ENCODE measurements around the gene CMTM7. TPM values are rescaled to one million over a fixed set of nuclear protein-coding genes. Genes with fewer than 3 reads are reported as not detected.

Gene CMTM7
- total and polyA plus RNA-seq, 2 experiments from 2014 or later = 32.2 to 93.6 TPM

DNA sequence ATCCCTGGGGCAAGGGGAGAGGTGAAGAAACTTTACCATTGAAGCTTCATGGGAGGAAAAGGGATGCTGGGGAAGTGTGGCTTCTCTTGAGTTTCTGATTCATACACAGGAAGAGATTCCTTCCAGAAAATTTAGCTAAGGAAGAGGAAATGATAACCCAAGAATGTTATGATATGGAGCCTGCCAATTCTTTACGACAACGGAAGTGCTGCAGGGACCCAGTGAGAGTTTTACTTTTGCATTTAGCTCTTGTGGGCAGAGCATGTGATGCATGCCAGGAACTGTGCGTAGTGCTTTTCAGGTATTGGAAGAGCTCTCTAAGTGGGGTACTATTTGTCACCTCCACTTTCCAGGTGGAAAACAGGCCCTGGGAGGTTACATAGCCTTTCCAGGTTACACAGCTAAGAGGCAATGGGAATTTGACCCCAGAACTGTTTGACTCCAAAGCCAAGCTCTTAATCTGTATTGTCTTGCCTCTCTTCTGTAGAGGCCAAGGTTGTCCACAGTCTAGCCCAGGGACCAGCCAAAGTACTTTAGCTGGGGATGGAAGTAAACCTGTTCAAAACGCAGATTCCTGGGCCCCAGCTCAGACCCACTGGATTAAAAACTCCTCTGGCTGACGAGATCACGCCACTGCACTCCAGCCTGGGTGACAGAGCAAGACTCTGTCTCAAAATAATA lies 23.0 kb downstream of the CMTM7 start:
- TF ChIP-seq ZNF331 (CRISPR knock-in tag; IDR thresholded peaks at IDR 0.05; ENCODE audit: low read depth) (no peak), NANOG (IDR thresholded peaks at IDR 0.05; ENCODE audit: borderline replicate concordance) (no peak), JUNB (IDR thresholded peaks at IDR 0.05; ENCODE audit: unreplicated experiment) (no peak), EZH2 (IDR thresholded peaks at IDR 0.05; ENCODE audit: low read depth, unreplicated experiment) (no peak), CREB1 (CRISPR knock-in tag; IDR thresholded peaks at IDR 0.05; ENCODE audit: low read depth) (no peak), EZH2phosphoT487 (IDR thresholded peaks at IDR 0.05; ENCODE audit: unreplicated experiment) (no peak), POLR2AphosphoS5 (IDR thresholded peaks at IDR 0.05; ENCODE audit: low read depth) (no peak), ZNF114 (CRISPR knock-in tag; IDR thresholded peaks at IDR 0.05) (no peak), STAT1 (IDR thresholded peaks at IDR 0.05; ENCODE audit: unreplicated experiment) (no peak)
- TF ChIP-seq, protein P1, sequence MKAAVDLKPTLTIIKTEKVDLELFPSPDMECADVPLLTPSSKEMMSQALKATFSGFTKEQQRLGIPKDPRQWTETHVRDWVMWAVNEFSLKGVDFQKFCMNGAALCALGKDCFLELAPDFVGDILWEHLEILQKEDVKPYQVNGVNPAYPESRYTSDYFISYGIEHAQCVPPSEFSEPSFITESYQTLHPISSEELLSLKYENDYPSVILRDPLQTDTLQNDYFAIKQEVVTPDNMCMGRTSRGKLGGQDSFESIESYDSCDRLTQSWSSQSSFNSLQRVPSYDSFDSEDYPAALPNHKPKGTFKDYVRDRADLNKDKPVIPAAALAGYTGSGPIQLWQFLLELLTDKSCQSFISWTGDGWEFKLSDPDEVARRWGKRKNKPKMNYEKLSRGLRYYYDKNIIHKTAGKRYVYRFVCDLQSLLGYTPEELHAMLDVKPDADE (IDR thresholded peaks at IDR 0.05) = no peak
- TF ChIP-seq, protein P2, sequence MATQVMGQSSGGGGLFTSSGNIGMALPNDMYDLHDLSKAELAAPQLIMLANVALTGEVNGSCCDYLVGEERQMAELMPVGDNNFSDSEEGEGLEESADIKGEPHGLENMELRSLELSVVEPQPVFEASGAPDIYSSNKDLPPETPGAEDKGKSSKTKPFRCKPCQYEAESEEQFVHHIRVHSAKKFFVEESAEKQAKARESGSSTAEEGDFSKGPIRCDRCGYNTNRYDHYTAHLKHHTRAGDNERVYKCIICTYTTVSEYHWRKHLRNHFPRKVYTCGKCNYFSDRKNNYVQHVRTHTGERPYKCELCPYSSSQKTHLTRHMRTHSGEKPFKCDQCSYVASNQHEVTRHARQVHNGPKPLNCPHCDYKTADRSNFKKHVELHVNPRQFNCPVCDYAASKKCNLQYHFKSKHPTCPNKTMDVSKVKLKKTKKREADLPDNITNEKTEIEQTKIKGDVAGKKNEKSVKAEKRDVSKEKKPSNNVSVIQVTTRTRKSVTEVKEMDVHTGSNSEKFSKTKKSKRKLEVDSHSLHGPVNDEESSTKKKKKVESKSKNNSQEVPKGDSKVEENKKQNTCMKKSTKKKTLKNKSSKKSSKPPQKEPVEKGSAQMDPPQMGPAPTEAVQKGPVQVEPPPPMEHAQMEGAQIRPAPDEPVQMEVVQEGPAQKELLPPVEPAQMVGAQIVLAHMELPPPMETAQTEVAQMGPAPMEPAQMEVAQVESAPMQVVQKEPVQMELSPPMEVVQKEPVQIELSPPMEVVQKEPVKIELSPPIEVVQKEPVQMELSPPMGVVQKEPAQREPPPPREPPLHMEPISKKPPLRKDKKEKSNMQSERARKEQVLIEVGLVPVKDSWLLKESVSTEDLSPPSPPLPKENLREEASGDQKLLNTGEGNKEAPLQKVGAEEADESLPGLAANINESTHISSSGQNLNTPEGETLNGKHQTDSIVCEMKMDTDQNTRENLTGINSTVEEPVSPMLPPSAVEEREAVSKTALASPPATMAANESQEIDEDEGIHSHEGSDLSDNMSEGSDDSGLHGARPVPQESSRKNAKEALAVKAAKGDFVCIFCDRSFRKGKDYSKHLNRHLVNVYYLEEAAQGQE (IDR thresholded peaks at IDR 0.05; ENCODE audit: unreplicated experiment) = no peak
- TF ChIP-seq, protein P3, sequence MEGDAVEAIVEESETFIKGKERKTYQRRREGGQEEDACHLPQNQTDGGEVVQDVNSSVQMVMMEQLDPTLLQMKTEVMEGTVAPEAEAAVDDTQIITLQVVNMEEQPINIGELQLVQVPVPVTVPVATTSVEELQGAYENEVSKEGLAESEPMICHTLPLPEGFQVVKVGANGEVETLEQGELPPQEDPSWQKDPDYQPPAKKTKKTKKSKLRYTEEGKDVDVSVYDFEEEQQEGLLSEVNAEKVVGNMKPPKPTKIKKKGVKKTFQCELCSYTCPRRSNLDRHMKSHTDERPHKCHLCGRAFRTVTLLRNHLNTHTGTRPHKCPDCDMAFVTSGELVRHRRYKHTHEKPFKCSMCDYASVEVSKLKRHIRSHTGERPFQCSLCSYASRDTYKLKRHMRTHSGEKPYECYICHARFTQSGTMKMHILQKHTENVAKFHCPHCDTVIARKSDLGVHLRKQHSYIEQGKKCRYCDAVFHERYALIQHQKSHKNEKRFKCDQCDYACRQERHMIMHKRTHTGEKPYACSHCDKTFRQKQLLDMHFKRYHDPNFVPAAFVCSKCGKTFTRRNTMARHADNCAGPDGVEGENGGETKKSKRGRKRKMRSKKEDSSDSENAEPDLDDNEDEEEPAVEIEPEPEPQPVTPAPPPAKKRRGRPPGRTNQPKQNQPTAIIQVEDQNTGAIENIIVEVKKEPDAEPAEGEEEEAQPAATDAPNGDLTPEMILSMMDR (conservative IDR thresholded peaks at IDR 0.05; ENCODE audit: low read depth in 2 of 2) = no peak
- TF ChIP-seq, protein P4, sequence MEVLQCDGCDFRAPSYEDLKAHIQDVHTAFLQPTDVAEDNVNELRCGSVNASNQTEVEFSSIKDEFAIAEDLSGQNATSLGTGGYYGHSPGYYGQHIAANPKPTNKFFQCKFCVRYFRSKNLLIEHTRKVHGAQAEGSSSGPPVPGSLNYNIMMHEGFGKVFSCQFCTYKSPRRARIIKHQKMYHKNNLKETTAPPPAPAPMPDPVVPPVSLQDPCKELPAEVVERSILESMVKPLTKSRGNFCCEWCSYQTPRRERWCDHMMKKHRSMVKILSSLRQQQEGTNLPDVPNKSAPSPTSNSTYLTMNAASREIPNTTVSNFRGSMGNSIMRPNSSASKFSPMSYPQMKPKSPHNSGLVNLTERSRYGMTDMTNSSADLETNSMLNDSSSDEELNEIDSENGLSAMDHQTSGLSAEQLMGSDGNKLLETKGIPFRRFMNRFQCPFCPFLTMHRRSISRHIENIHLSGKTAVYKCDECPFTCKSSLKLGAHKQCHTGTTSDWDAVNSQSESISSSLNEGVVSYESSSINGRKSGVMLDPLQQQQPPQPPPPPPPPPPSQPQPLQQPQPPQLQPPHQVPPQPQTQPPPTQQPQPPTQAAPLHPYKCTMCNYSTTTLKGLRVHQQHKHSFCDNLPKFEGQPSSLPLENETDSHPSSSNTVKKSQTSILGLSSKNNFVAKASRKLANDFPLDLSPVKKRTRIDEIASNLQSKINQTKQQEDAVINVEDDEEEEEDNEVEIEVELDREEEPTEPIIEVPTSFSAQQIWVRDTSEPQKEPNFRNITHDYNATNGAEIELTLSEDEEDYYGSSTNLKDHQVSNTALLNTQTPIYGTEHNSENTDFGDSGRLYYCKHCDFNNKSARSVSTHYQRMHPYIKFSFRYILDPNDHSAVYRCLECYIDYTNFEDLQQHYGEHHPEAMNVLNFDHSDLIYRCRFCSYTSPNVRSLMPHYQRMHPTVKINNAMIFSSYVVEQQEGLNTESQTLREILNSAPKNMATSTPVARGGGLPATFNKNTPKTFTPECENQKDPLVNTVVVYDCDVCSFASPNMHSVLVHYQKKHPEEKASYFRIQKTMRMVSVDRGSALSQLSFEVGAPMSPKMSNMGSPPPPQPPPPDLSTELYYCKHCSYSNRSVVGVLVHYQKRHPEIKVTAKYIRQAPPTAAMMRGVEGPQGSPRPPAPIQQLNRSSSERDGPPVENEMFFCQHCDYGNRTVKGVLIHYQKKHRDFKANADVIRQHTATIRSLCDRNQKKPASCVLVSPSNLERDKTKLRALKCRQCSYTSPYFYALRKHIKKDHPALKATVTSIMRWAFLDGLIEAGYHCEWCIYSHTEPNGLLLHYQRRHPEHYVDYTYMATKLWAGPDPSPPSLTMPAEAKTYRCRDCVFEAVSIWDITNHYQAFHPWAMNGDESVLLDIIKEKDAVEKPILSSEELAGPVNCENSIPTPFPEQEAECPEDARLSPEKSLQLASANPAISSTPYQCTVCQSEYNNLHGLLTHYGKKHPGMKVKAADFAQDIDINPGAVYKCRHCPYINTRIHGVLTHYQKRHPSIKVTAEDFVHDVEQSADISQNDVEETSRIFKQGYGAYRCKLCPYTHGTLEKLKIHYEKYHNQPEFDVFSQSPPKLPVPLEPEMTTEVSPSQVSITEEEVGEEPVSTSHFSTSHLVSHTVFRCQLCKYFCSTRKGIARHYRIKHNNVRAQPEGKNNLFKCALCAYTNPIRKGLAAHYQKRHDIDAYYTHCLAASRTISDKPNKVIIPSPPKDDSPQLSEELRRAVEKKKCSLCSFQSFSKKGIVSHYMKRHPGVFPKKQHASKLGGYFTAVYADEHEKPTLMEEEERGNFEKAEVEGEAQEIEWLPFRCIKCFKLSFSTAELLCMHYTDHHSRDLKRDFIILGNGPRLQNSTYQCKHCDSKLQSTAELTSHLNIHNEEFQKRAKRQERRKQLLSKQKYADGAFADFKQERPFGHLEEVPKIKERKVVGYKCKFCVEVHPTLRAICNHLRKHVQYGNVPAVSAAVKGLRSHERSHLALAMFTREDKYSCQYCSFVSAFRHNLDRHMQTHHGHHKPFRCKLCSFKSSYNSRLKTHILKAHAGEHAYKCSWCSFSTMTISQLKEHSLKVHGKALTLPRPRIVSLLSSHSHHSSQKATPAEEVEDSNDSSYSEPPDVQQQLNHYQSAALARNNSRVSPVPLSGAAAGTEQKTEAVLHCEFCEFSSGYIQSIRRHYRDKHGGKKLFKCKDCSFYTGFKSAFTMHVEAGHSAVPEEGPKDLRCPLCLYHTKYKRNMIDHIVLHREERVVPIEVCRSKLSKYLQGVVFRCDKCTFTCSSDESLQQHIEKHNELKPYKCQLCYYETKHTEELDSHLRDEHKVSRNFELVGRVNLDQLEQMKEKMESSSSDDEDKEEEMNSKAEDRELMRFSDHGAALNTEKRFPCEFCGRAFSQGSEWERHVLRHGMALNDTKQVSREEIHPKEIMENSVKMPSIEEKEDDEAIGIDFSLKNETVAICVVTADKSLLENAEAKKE (CRISPR knock-in tag; IDR thresholded peaks at IDR 0.05) = no peak
- Histone ChIP-seq H3K27me3 (ENCODE audit: insufficient read depth) (no peaks in the 10 kb centered on the region), H3K4me2 (peak overlapping the region; percentile 46), H3K27ac (ENCODE audit: low read depth) (0 out of 2 replicates have a peak overlapping the region, but pooled peaks have one; percentile 61), H3K36me3 (ENCODE audit: insufficient read depth) (no peaks in the 10 kb centered on the region; the same call in 1 of the 2 replicates), H3K4me3 (no peak overlapping the region), H3F3A (replicated peaks; ENCODE audit: low read depth) (0 out of 2 replicates have a peak, but pooled peaks cover 4% of the 10 kb centered on the region), H3K9me2 (ENCODE audit: insufficient read depth) (no peaks in the 10 kb centered on the region), H3K79me2 (replicated peaks; ENCODE audit: insufficient read depth) (peaks cover 63% of the 10 kb centered on the region), H3K4me1 (ENCODE audit: insufficient read depth) (peaks cover 34% of the 10 kb centered on the region), H2AFZ (no peak overlapping the region), H4K20me1 (replicated peaks; ENCODE audit: insufficient read depth) (no peaks in the 10 kb centered on the region; the same call in 1 of the 2 replicates)
- H3K27ac Mint-ChIP-seq = peak overlapping the region; percentile 33; the same call in 1 of the 2 replicates
- peaks cover 8% of the 10 kb centered on the region for H3K27me3 Mint-ChIP-seq (ENCODE audit: insufficient read depth, low read depth, poor library complexity)
- DNase-seq (ENCODE audit: low spot score) (no peak), ATAC-seq (no peak)
- H3K36me3 Mint-ChIP-seq (ENCODE audit: low read depth) = peaks cover 14% of the 10 kb centered on the region; the same call in 2 of the 3 replicates
- peaks cover 12% of the 10 kb centered on the region; the same call in 2 of the 3 replicates for H3K9me3 Mint-ChIP-seq
- H3K4me1 Mint-ChIP-seq = peaks cover 38% of the 10 kb centered on the region
- H3K4me3 Mint-ChIP-seq = no peak overlapping the region
